NAMALWA (cell line): ENCODE results near the gene IGFN1.

Source experiments
- DNase-seq: peaks from one replicate; pipeline ENCODE4 v3.0.0-alpha.2; 2015; ENCODE audit warnings: low spot score

IGFN1 gene

DNA sequence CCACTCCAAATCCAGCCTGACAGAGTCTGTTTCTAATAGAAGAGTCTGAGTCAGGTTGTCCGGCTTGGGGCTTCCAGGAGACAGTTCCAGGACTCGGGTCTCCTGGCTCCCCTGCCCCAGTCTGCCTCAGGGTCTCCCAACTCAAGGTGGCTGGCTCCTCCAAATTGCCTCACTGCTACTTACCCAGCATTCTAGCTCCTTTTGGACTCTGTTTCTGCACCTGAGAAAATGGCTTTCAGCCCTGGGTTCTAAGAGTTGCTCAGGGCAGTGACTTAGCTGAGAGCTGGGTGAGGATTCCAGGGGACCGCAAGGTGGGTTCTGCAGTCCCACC, 5.5 kb upstream of the IGFN1 start:
- no peak for DNase-seq

- no peak for DNase-seq
Measured at GRCh38 chr1:201185527-201186128, 5.0 kb upstream of the IGFN1 start.

GRCh38 chr1:201186192-201186591, 4.4 kb upstream of the IGFN1 start:
- DNase-seq = no peak

- DNase-seq = no peak
Measured at GRCh38 chr1:201189085-201189484, 1.5 kb upstream of the IGFN1 start.

DNA sequence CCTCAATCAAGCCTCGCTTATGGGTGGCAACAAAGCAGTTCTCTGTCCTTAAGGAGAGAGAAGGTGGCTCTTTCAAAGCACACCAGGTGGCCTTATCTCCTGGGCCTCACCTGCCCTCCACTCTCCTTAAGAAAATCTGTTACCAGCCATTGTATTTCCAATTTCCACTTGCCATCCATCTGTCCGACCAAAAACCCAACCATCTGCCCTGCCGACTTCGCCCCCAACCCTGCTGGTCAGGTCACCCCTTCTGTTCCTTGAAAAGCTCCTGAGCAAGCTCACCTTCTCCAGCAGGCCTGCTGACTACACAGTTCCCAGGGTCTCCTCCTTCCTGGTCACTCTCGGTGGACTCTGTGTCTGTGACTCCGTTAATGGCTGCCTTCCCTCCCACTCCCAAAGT, 619 bp upstream of the IGFN1 start:
- DNase-seq = no peak

DNA sequence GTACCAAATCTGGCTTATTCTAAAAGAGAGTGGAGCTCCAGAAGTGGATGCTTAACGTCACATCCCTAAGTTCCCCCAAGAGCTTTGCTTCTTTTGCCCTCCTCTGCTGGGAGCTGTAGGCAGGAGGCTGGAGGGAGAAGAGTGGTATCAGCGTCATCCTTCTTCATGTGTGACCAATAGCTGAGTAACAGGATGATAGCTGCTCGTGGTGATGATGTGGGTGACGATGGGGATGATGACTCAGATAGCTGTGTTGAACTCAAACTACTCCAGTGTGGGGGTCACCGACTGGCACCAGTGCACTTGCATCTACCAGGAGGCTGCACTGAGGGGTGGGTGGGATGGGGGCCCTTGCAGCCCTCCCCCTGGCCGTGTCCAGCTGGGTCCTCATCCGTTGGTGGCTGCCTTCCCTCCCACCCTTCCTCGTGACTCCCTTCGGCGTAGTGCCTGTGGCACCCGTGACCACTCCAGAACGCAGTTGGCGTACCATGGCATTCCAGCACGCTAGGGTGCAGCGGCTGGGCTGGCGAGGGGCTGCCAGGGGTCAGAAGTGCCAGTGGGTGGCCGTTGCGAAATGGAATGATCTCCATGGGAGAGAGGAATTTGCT, 1.1 kb downstream of the IGFN1 start:
- no peak for DNase-seq

GRCh38 chr1:201192261-201192788, 1.7 kb downstream of the IGFN1 start:
- no peak for DNase-seq

DNA sequence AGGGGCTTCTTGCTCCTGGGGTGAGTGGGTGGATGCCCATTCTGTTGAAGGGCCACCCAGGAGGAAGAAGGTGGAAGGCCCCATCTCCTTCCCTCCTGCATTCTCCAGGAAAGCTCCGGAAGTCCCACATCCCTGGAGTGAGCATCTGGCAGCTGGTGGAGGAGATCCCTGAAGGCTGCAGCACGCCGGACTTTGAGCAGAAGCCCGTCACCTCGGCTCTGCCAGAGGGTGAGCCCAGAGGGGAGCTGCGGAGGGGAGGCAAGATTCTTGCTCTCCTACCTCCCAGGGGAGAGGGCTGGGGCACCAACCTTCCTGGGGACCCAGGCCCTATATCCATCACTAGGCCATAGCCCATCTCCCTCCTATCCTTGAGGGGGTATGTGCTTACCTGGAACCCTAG, 3.4 kb downstream of the IGFN1 start:
- no peak for DNase-seq

GRCh38 chr1:201198598-201198997, 8.0 kb downstream of the IGFN1 start:
- no peak for DNase-seq

- DNase-seq = no peak
Measured at GRCh38 chr1:201205036-201205435, 14.4 kb downstream of the IGFN1 start.

DNA sequence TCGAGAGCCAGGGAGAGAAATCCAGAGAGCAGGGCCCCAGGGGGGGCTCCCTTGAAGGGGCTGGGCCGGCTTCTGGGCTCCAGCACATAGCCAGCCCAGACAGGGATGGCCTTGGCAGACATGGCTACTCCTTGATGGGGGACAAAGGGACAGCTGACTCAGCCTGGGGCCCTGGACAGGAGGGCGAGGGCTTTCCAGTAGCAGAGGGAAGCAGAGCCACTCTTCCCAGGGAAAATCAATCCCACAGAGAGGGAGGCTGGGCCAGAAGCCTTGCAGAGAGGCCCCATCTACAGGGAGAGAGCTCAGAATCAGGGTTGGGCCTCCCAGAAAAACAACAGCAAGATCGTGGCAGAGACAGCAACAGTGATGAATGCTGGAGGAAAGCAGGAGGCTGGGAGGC, 15.6 kb downstream of the IGFN1 start:
- DNase-seq = no peak

- no peak for DNase-seq
Measured at GRCh38 chr1:201207046-201207445, 16.4 kb downstream of the IGFN1 start.

DNA sequence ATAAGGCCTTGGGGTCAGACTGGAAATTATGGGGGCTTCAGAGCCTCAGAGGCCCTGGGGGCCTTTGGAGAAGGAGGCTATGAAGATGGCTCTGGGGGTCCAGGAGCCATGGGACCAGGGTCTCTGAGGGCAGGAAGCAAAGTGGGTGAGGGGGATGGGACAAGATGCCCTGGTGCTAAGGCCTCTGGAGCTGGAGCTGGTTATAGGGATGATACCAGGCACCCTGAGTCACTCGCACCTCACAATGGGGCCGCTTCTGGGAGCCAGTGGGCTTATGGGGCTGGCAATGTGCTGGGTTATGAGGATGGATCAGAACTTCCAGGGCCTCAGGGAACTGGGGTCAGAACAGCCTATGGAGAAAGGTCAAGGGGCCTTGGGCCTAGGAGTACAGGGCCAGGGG, 17.6 kb downstream of the IGFN1 start:
- DNase-seq = no peak

- DNase-seq = no peak
Measured at GRCh38 chr1:201212056-201212455, 21.4 kb downstream of the IGFN1 start.

- DNase-seq = no peak
Measured at GRCh38 chr1:201212461-201213055, 21.9 kb downstream of the IGFN1 start.

DNA sequence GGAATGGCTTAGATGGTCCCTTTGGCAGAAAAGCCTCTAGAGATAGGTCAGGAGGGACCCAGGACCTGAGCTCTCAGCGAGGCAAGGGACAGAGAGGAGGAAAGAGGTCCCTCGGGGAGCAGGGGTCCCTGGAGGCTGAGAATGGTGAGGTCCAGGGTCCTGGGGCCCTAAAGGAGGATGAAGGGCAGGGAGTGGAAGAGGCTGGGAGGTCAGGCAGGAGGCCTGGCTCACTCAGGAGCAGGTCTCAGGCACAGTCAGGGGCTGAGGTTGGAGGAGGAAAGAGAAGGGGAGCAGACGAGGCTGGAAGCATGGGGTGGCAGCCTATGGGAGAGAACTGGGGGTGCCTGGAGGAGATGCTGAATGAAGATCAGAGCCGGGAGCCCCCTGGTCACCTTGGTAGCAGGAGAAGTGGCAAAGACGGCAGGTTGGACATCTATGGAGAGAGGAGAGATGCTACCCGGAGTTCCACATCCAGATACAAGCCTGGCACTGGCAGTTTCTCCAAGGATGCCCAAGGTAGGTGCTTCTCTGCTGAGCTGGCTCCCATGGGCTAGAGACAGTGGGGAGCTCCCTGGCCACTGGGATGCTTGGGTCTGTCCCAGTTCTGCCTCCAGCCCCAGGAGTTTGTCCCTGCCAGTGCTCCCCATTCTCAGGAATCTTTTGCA, 22.6 kb downstream of the IGFN1 start:
- DNase-seq = no peak

GRCh38 chr1:201213926-201214325, 23.3 kb downstream of the IGFN1 start:
- DNase-seq = no peak

- DNase-seq = peak; percentile 38
Measured at GRCh38 chr1:201214461-201214860, 23.8 kb downstream of the IGFN1 start.

DNA sequence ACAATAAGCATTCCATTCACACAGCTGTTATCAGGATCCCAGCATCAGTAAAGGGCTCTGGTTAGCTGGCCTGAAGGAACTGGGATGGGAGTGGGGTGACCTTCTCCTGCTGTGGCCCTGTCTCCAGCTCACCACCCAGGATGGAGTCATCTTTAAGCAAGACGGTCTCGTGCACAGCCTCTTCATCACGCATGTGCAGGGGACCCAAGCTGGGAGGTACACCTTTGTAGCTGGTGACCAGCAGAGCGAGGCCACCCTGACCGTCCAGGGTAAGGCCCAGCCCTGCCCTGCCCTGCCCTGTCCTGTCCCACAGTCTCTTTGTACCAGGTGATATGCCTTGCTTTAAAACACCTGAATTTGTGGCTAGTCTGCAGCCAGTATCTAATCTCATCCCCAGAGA, 24.3 kb downstream of the IGFN1 start:
- DNase-seq = no peak

GRCh38 chr1:201215531-201216357, 25.1 kb downstream of the IGFN1 start:
- DNase-seq = no peak

DNA sequence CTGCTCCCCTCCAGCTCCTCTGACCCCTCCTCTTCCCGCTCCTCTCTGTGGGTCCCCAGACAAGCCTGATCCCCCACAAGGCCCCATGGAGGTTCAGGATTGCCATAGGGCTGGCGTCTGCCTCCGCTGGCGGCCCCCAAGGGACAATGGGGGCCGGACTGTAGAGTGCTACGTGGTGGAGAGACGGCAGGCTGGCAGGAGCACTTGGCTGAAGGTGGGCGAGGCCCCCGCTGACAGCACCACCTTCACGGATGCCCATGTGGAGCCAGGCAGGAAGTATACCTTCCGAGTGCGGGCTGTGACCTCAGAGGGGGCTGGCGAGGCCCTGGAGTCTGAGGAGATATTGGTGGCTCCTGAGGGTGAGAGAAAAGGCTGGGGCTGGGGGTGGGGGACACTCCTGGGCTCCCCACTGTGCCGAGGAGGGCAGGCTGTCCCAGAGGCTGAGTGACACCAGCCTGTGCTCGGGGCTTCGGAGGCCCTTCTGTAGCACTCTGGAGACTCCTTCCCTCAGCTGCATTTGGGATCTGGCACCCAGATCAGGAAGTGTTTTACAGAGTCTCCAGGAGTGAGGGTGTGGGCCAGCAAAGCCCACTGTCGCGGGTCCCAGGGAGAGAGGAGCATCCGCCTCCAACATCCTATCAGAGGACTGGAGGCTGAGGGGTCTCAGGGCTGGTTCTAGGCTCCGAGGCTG, 25.9 kb downstream of the IGFN1 start:
- DNase-seq = no peak

GRCh38 chr1:201217146-201217545, 26.5 kb downstream of the IGFN1 start:
- DNase-seq = no peak
